PC-3 (cell line): ENCODE data around the gene ERICH2. TPM values are rescaled to one million over a fixed set of nuclear protein-coding genes. Genes with fewer than 3 reads are reported as not detected.
A peak's percentile ranks its signal among the peaks of the same experiment; 100 is the strongest.

ENCODE experiments used
- ATAC-seq: fragments of 200-7000 bp; cut with Tn5 transposase; 2 replicates; pipeline ENCODE4 v1.9.1; 2020; ENCODE audit warnings: mild to moderate bottlenecking, moderate library complexity
- Bru-seq: library from RNA; stranded (reverse); fragments of 400-500 nt; gene quantifications from one replicate; lab custom pipeline; 2021; lab: Mats Ljungman, UMichigan
- BruChase-seq, 2 experiments: library from RNA; stranded (reverse); fragments of 400-500 nt; gene quantifications; one replicate each; lab custom pipeline; 2021; lab: Mats Ljungman, UMichigan
- BruUV-seq: library from RNA; stranded (reverse); fragments of 400-500 nt; replicated peaks from 2 replicates; lab custom pipeline; 2021; lab: Mats Ljungman, UMichigan
- CTCF ChIA-PET: fragments of 300-600 bp; sonication (Branson Sonifier 250); formaldehyde crosslinking; loops from one replicate; lab custom pipeline; 2022; ENCODE audit warnings: antibody characterized with exemption; lab: Charles Lee
- POLR2A ChIA-PET: fragments of 300-600 bp; sonication (Branson Sonifier 250); formaldehyde crosslinking; loops from one replicate; lab custom pipeline; 2022; ENCODE audit warnings: antibody characterized with exemption; ENCODE audit not compliant: unreplicated experiment; lab: Charles Lee
- DNase-seq: peaks from one replicate; pipeline ENCODE4 v3.0.0-alpha.2; 2015
- H2AFZ ChIP-seq: fragments of 300-600 bp; sonication (generic); 2 replicates; pipeline ENCODE4 v1.6.0; 2016; ENCODE audit warnings: antibody characterized with exemption, low read length
- H3F3A ChIP-seq: fragments of 300-600 bp; sonication (generic); one replicate; pipeline ENCODE4 v1.6.0; 2017; ENCODE audit warnings: antibody characterized with exemption, low read length, control low read depth, mild to moderate bottlenecking; ENCODE audit not compliant: unreplicated experiment
- H3K27ac ChIP-seq: fragments of 300-600 bp; sonication (generic); 2 replicates; pipeline ENCODE4 v1.5.1; 2016; ENCODE audit warnings: mild to moderate bottlenecking, low read length
- H3K27me3 ChIP-seq: fragments of 300-600 bp; sonication (generic); 2 replicates; pipeline ENCODE4 v1.6.1; 2016; ENCODE audit warnings: low read length, mixed read lengths
- H3K36me3 ChIP-seq: fragments of 300-600 bp; sonication (generic); 2 replicates; pipeline ENCODE4 v1.6.1; 2016; ENCODE audit warnings: low read depth, mixed run types, low read length, mixed read lengths
- H3K4me1 ChIP-seq: fragments of 300-600 bp; sonication (generic); 2 replicates; pipeline ENCODE4 v1.5.1; 2016; ENCODE audit warnings: low read length; ENCODE audit not compliant: insufficient read depth
- H3K4me2 ChIP-seq: fragments of 300-600 bp; sonication (generic); 2 replicates; pipeline ENCODE4 v1.6.0; 2016; ENCODE audit warnings: low read length
- H3K4me3 ChIP-seq: fragments of 300-600 bp; sonication (generic); 2 replicates; pipeline ENCODE4 v1.5.1; 2016; ENCODE audit warnings: mild to moderate bottlenecking, low read length, mixed read lengths
- H3K79me2 ChIP-seq: fragments of 300-600 bp; sonication (generic); 2 replicates; pipeline ENCODE4 v1.6.1; 2017; ENCODE audit warnings: low read length, mixed read lengths
- H3K9ac ChIP-seq: fragments of 300-600 bp; sonication (generic); 2 replicates; pipeline ENCODE4 v1.6.0; 2016; ENCODE audit warnings: mild to moderate bottlenecking, low read length
- H3K9me2 ChIP-seq: fragments of 300-600 bp; sonication (generic); replicated peaks from 2 replicates; pipeline ENCODE4 v1.6.1; 2016; ENCODE audit warnings: mixed run types, low read length, mixed read lengths
- H3K9me3 ChIP-seq: fragments of 300-600 bp; sonication (generic); 2 replicates; pipeline ENCODE4 v1.6.1; 2016; ENCODE audit warnings: low read length, mixed read lengths
- H4K20me1 ChIP-seq: fragments of 300-600 bp; sonication (generic); 2 replicates; pipeline ENCODE4 v1.6.1; 2016; ENCODE audit warnings: low read length, mixed read lengths
- EZH2 ChIP-seq: fragments of 300-600 bp; sonication (generic); IDR thresholded peaks from one replicate; pipeline ENCODE4 v1.6.1; 2017; ENCODE audit warnings: antibody characterized with exemption, mild to moderate bottlenecking, low read length; ENCODE audit not compliant: unreplicated experiment
- EZH2phosphoT487 ChIP-seq: fragments of 300-600 bp; sonication (generic); IDR thresholded peaks from 2 replicates; pipeline ENCODE4 v1.6.1; 2018; ENCODE audit warnings: mild to moderate bottlenecking, antibody characterized with exemption, low read length, borderline replicate concordance
- intact Hi-C: fragments of 100-400 bp; cut with micrococcal nuclease; formaldehyde crosslinking; loops from 2 replicates; pipeline ENCODE4 v1.9.0; 2023
- long read RNA-seq: library from polyadenylated mRNA; unstranded; transcript quantifications from one replicate; pipeline ENCODE4 v2.0.0, GENCODE V29; 2021; ENCODE audit not compliant: unreplicated experiment
- total RNA-seq: library from RNA; depleted of rRNA; stranded (reverse); fragments of >200 nt; gene quantifications from 2 replicates; pipeline ENCODE4 v1.2.3, GENCODE V29; 2014; rRNA removed
- TF ChIP-seq, protein P1 (sequence below): fragments of 300-600 bp; sonication (generic); conservative IDR thresholded peaks from 2 replicates; pipeline ENCODE4 v1.5.1; 2017; ENCODE audit warnings: antibody characterized with exemption, low read depth, mild to moderate bottlenecking, low read length

ERICH2 gene, protein sequence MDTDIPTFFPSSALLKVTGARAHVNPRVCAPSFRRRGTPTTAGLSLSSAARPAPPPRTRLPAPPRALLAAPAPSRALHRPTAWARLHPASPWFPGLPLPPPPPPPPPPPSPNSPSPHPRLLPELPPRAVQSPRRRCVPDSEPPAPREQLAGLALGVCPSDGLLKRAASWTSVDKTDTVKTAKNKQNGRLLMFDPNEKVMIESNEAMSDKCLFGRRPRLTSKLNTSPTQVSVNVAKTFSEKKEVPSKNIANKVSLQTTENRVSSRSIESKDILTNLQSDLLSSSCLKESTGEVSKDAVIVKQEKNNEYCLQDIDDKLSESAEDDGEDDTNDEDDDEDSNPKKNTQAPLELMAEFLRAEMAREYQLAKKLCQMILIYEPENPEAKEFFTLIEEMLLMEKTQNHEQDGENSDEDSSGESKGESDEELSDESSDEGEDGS
- total RNA-seq: 1.4 and 1.9 TPM in 2 replicates
- Bru-seq, nascent RNA: percentile 37 among the genes with signal in this experiment
- percentile 40 among the genes with signal in this experiment for BruChase-seq, experiment 1, labeled RNA remaining after a 6-hour chase
- BruChase-seq, experiment 2, labeled RNA remaining after a 2-hour chase: percentile 45 among the genes with signal in this experiment
- long read RNA-seq, partial matches to known transcripts: 8 of 14 reads
- long read RNA-seq, other reads (novel, unspliced or antisense): 6 of 14 reads

DNA sequence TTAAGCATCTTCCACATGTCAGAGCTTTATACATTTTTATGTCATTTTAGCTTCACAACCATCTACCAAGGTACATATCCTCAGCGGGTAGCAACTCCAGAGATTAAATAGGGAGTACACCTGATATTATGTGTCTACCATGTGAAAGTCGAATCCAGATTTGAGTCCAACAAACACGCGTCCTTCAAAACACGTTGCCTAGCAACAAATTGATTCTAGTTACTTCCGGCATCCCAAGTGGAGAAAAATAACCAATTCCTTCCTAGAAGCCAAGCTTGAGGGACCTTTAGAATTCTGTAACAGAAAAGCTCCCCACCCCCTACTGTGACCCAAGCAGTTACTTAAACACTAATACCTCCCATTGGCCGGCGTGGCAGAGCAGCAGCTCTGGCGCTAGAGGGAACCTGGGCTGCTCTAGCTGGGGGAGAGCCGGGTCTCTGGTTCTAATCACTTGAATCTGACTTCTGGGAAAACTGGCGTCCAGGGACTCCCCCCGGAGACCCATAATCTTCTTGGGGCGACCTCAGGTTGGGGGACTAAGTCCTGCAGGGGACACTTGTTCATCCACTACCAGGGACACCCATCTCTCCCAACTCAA lies at the start of gene ERICH2:
Gene ERICH2 (plus strand): TSS at position 371 of the 598 bp plus-strand sequence. CDS start 304 bp downstream, outside the sequence.
- intact Hi-C loops: loop anchor here (2.0 kb wide), 1 partner anchor 31 kb away; no protein-coding TSS in a partner anchor
- Histone ChIP-seq H3K4me2 (peak within 1 kb of the TSS; percentile 99), H3K9me2 (no peaks in the 10 kb centered on the region), H3K36me3 (no peaks in the 10 kb centered on the region), H3K4me3 (peak within 1 kb of the TSS; percentile 99), H3K27ac (peak within 1 kb of the TSS; percentile 58), H3F3A (no peaks in the 10 kb centered on the region), H3K27me3 (no peaks in the 10 kb centered on the region), H2AFZ (peak within 1 kb of the TSS; percentile 100), H3K9me3 (no peaks in the 10 kb centered on the region), H3K4me1 (peaks cover 7% of the 10 kb centered on the region; the same call in 1 of the 2 replicates), H4K20me1 (no peaks in the 10 kb centered on the region), H3K9ac (peak within 1 kb of the TSS; percentile 82), H3K79me2 (no peaks in the 10 kb centered on the region)
- TSS peak; percentile 96 for BruUV-seq
- DNase-seq (peak; percentile 52), ATAC-seq (peak; percentile 67)
- ChIA-PET CTCF (interaction anchor here (0.5 to 1.4 kb wide), 2 partner anchors 31 to 54 kb away, joined by 3 to 4 read pairs; no protein-coding TSS in a partner anchor), POLR2A (interaction anchor here (0.7 to 1.0 kb wide), 2 partner anchors 12 to 31 kb away, joined by 5 to 11 read pairs; no protein-coding TSS in a partner anchor)
- no peak for TF ChIP-seq EZH2phosphoT487
- TF ChIP-seq, protein P1, sequence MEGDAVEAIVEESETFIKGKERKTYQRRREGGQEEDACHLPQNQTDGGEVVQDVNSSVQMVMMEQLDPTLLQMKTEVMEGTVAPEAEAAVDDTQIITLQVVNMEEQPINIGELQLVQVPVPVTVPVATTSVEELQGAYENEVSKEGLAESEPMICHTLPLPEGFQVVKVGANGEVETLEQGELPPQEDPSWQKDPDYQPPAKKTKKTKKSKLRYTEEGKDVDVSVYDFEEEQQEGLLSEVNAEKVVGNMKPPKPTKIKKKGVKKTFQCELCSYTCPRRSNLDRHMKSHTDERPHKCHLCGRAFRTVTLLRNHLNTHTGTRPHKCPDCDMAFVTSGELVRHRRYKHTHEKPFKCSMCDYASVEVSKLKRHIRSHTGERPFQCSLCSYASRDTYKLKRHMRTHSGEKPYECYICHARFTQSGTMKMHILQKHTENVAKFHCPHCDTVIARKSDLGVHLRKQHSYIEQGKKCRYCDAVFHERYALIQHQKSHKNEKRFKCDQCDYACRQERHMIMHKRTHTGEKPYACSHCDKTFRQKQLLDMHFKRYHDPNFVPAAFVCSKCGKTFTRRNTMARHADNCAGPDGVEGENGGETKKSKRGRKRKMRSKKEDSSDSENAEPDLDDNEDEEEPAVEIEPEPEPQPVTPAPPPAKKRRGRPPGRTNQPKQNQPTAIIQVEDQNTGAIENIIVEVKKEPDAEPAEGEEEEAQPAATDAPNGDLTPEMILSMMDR: peak; percentile 27; the same call in 1 of the 2 replicates

DNA sequence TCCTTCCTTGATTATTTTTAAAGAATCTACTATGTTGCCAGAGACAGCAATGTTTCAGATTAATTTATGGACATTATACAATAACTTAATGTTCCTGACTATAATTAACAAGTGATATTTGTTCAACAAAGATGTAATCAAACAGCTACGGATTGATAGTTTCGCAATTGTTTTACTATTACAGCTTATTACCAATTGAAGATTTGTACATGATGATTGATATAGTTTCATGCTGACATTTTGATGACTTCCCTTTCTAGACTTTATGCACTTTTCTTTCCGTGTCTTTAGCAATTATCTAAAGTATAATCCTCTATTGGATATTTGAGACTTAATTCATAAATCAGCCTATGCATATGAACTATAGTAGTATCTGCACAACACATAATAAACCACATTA lies 48.5 kb upstream of the ERICH2 start:
- H3K4me1 ChIP-seq: no peaks in the 10 kb centered on the region
- H4K20me1 ChIP-seq: no peaks in the 10 kb centered on the region
- DNase-seq: no peak
- POLR2A ChIA-PET: no interaction called here
- no peaks in the 10 kb centered on the region for H3F3A ChIP-seq
- H3K27ac ChIP-seq: no peak overlapping the region
- no peak overlapping the region for H3K9ac ChIP-seq
- CTCF ChIA-PET: no interaction called here
- H2AFZ ChIP-seq: no peak overlapping the region
- H3K9me2 ChIP-seq: no peaks in the 10 kb centered on the region
- TF ChIP-seq EZH2phosphoT487 (no peak), EZH2 (no peak)
- TF ChIP-seq, protein P1: no peak
- no peaks in the 10 kb centered on the region for H3K79me2 ChIP-seq
- no peak overlapping the region for H3K4me2 ChIP-seq
- no peak overlapping the region for H3K4me3 ChIP-seq
- ATAC-seq: no peak
- BruUV-seq: no TSS peak
- no peaks in the 10 kb centered on the region for H3K9me3 ChIP-seq
- H3K27me3 ChIP-seq: no peaks in the 10 kb centered on the region
- H3K36me3 ChIP-seq: no peaks in the 10 kb centered on the region
- intact Hi-C loops: no loop called here
